GM12872 (cell line): Measurements from ENCODE around the gene MRO.

Source experiments
- TF ChIP-seq, protein P1 (sequence below): IDR thresholded peaks from 3 replicates; pipeline ENCODE4 v1.5.1; 2011; ENCODE audit warnings: low read depth, mild to moderate bottlenecking, low read length, moderate library complexity; ENCODE audit not compliant: insufficient read depth

MRO gene

DNA sequence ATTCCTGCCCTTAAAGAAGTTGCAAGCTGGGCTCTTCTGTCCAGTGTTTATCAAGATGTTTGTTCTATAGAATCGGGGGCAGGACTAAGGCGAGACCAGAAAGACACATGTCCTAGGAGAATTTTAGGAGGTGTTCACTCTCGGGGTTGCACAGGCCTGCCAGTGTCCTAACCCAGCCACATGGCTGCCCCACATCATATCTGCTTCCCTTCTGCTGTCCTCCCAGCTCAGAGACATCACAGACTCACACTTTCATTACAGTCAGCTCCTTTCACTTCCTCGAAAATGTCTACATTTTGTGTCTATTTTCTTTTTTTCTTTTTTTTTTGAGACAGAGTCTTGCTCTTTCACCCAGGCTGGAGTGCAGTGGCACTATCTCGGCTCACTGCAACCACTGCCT lies 10.7 kb upstream of the MRO start:
- TF ChIP-seq, protein P1, sequence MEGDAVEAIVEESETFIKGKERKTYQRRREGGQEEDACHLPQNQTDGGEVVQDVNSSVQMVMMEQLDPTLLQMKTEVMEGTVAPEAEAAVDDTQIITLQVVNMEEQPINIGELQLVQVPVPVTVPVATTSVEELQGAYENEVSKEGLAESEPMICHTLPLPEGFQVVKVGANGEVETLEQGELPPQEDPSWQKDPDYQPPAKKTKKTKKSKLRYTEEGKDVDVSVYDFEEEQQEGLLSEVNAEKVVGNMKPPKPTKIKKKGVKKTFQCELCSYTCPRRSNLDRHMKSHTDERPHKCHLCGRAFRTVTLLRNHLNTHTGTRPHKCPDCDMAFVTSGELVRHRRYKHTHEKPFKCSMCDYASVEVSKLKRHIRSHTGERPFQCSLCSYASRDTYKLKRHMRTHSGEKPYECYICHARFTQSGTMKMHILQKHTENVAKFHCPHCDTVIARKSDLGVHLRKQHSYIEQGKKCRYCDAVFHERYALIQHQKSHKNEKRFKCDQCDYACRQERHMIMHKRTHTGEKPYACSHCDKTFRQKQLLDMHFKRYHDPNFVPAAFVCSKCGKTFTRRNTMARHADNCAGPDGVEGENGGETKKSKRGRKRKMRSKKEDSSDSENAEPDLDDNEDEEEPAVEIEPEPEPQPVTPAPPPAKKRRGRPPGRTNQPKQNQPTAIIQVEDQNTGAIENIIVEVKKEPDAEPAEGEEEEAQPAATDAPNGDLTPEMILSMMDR, result no peak

DNA sequence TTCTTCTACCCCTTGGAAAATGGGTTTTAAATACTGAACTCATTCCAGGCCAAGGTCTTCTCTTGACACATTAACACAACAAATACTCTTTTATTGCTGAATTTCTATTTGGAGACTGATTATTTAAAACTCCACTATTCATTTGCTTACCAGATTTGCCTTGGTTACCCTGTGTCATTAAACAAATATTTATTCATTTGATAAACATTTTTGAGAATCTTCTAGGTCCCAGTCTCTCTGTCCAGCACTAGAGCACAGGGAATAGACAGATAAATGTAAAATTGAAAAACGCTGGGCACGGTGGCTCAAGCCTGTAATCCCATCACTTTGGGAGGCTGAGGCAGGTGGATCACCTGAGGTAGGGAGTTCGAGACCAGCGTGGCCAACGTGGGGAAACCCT lies 9.8 kb upstream of the MRO start:
- TF ChIP-seq, protein P1, result no peak

DNA sequence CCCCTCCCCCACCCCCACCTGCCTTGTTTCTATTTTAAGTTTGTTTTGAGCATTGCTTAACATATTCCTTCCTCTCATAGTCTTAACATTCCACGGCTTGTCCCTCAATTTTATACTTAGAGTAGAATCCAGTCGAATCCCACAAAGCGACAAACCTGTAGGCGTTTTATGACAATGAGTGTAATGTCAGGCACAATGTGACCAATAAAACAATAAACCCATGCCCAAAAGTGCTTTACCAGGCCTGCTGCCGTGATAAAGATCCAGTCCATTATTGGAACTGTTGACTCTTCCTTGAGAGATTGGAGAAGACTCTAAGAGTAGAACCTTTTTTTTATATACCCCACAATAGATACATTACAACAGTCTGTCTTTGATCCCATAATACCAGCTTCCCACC lies 6.2 kb upstream of the MRO start:
- TF ChIP-seq, protein P1, result no peak

GRCh38 chr18:50825621-50826020 lies 5.8 kb upstream of the MRO start:
- TF ChIP-seq, protein P1, result no peak

- TF ChIP-seq, protein P1, result no peak
These were observed 2.9 kb upstream of the MRO start for GRCh38 chr18:50822756-50823155.

GRCh38 chr18:50820901-50821520 lies 1.2 kb upstream of the MRO start:
- TF ChIP-seq, protein P1, result no peak

DNA sequence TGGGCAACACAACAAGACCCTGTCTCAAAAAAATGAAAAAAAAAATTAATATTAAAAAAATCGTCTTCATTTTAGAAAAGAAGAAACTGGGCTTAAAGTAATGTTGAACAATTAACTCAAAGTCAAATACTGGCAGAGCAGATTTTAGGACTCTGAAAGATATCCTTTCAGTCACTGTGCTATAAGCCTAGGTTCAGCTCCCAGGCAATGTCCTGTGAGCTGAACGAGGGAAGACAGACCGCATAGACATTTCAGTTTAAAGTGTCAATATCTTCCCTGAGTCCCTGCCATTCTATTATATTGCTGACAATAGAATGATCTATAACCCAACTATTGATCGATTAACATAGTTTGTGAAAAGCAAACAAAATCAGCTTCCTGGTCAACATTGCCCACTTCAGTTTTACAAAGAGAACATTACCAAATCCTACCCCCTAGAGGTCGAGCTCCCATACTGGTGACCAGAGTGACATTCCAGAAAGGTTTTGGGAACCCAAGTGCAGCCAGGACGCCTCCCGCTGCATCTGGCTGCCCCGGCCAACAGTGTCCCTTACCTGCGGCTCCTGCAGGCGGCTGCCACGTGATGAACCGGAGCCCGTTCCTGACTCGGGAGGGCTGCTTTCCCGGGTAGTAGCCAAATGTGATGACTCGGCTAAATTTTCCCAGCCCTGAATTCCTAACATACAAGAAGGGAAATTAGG lies 639 bp downstream of the MRO start:
- TF ChIP-seq, protein P1, result no peak
